ENCODE measurements around the gene GSTT4. TPM values are rescaled to one million over a fixed set of nuclear protein-coding genes. Genes with fewer than 3 reads are reported as not detected.

Gene GSTT4
- total and polyA plus RNA-seq, 2 of the 13 experiments (the other 11 are each of a cell fraction or from before 2014, with no cell fraction given) = 0.59 to 0.62 TPM

DNA sequence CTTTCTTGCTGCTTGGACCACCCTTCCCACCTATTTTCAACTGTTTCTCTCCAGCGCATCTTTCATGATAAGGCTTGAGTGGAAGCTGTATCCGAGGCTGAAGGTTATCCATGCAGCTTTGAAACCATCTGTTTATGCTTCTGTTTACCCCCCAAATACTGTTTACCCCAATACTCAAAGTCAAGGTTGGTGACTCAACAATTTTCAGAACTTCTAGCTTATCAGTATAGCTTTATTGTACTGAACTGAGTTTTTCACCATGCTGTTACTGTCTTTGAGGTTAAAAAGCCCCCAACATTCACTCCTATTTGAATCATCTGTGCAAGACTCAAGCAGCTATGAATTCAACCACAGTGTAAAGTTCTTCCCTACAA, 4.8 kb upstream of the GSTT4 start (continued):
- TF ChIP-seq GLI4 (CRISPR knock-in tag; IDR thresholded peaks at IDR 0.05; ENCODE audit: borderline replicate concordance) = no peak
- TF ChIP-seq PAF1 (CRISPR knock-in tag; IDR thresholded peaks at IDR 0.05) = no peak
- no peak for TF ChIP-seq KLF6 (CRISPR knock-in tag; IDR thresholded peaks at IDR 0.05)
- no peak for TF ChIP-seq MXI1 (IDR thresholded peaks at IDR 0.05; ENCODE audit: borderline replicate concordance, low read depth, low read length)
- no peak for TF ChIP-seq SP1 (IDR thresholded peaks at IDR 0.05)
- TF ChIP-seq SP1 (CRISPR knock-in tag; IDR thresholded peaks at IDR 0.05) = no peak
- TF ChIP-seq DNMT1 (CRISPR knock-in tag; IDR thresholded peaks at IDR 0.05) = no peak
- 0 out of 2 replicates have a peak, but pooled peaks have one; percentile 40 for TF ChIP-seq FOXJ3 (CRISPR knock-in tag; IDR thresholded peaks at IDR 0.05; ENCODE audit: borderline replicate concordance)
- TF ChIP-seq, protein P1, sequence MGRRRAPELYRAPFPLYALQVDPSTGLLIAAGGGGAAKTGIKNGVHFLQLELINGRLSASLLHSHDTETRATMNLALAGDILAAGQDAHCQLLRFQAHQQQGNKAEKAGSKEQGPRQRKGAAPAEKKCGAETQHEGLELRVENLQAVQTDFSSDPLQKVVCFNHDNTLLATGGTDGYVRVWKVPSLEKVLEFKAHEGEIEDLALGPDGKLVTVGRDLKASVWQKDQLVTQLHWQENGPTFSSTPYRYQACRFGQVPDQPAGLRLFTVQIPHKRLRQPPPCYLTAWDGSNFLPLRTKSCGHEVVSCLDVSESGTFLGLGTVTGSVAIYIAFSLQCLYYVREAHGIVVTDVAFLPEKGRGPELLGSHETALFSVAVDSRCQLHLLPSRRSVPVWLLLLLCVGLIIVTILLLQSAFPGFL (CRISPR knock-in tag; IDR thresholded peaks at IDR 0.05) = no peak
- no peak for TF ChIP-seq TOPORS (CRISPR knock-in tag; IDR thresholded peaks at IDR 0.05)
- TF ChIP-seq ZNF143 (CRISPR knock-in tag; IDR thresholded peaks at IDR 0.05) = no peak
- TF ChIP-seq ZNF230 (CRISPR knock-in tag; IDR thresholded peaks at IDR 0.05) = no peak
- no peak for TF ChIP-seq ZBTB37 (CRISPR knock-in tag; IDR thresholded peaks at IDR 0.05)
- TF ChIP-seq YY1 (IDR thresholded peaks at IDR 0.05; ENCODE audit: insufficient read depth, insufficient replicate concordance, low read depth, low read length) = no peak
- TF ChIP-seq ZNF569 (CRISPR knock-in tag; IDR thresholded peaks at IDR 0.05; ENCODE audit: borderline replicate concordance) = no peak
- no peak for TF ChIP-seq GABPA (IDR thresholded peaks at IDR 0.05; ENCODE audit: low read depth, low read length)
- TF ChIP-seq GABPA (CRISPR knock-in tag; IDR thresholded peaks at IDR 0.05; ENCODE audit: low read depth) = no peak
- TF ChIP-seq ZSCAN30 (CRISPR knock-in tag; IDR thresholded peaks at IDR 0.05) = no peak
- no peak for TF ChIP-seq ZNF337 (CRISPR knock-in tag; IDR thresholded peaks at IDR 0.05; ENCODE audit: borderline replicate concordance, low read depth)
- no peak for TF ChIP-seq FOXK1 (CRISPR knock-in tag; IDR thresholded peaks at IDR 0.05; ENCODE audit: borderline replicate concordance, low read depth)
- TF ChIP-seq HIC2 (CRISPR knock-in tag; IDR thresholded peaks at IDR 0.05; ENCODE audit: low read depth) = no peak
- no peak for TF ChIP-seq ZFP36L1 (CRISPR knock-in tag; IDR thresholded peaks at IDR 0.05)
- TF ChIP-seq ZNF562 (CRISPR knock-in tag; IDR thresholded peaks at IDR 0.05; ENCODE audit: borderline replicate concordance) = no peak
- TF ChIP-seq SIX4 (CRISPR knock-in tag; IDR thresholded peaks at IDR 0.05) = no peak
- TF ChIP-seq NR3C1 (CRISPR knock-in tag; IDR thresholded peaks at IDR 0.05) = no peak
- TF ChIP-seq FOXP4 (CRISPR knock-in tag; IDR thresholded peaks at IDR 0.05) = peak; percentile 68

All from HepG2 (cell line).